Neural progenitor cell (in vitro differentiated cells): ENCODE results near the gene TMEM87A. TPM values are rescaled to one million over a fixed set of nuclear protein-coding genes. Genes with fewer than 3 reads are reported as not detected.

ENCODE experiments used
- DNase-seq: peaks from one replicate; pipeline ENCODE4 v3.0.0-alpha.2; 2016; ENCODE audit warnings: low spot score
- H2AFZ ChIP-seq: fragments of 200-600 bp; sonication (generic); replicated peaks from 2 replicates; pipeline ENCODE4 v1.6.1; 2016; ENCODE audit warnings: antibody characterized with exemption
- H3F3A ChIP-seq: fragments of 200-600 bp; sonication (generic); 2 replicates; pipeline ENCODE4 v1.6.1; 2016; ENCODE audit warnings: antibody characterized with exemption, low read depth
- H3K27ac ChIP-seq: fragments of 200-600 bp; sonication (generic); 2 replicates; pipeline ENCODE4 v1.5.1; 2016; ENCODE audit warnings: mild to moderate bottlenecking
- H3K27me3 ChIP-seq: fragments of 200-600 bp; sonication (generic); 2 replicates; pipeline ENCODE4 v1.6.1; 2016; ENCODE audit warnings: mild to moderate bottlenecking, moderate library complexity
- H3K36me3 ChIP-seq: fragments of 200-600 bp; sonication (generic); 2 replicates; pipeline ENCODE4 v1.5.1; 2016
- H3K4me1 ChIP-seq: fragments of 200-600 bp; sonication (generic); 2 replicates; pipeline ENCODE4 v1.6.1; 2016; ENCODE audit warnings: mixed run types
- H3K4me2 ChIP-seq: fragments of 200-600 bp; sonication (generic); 2 replicates; pipeline ENCODE4 v1.6.1; 2016
- H3K4me3 ChIP-seq: fragments of 200-600 bp; sonication (generic); 2 replicates; pipeline ENCODE4 v1.5.1; 2016
- H3K79me2 ChIP-seq: fragments of 200-600 bp; sonication (generic); 2 replicates; pipeline ENCODE4 v1.6.1; 2016; ENCODE audit warnings: low read depth
- H3K9ac ChIP-seq: fragments of 200-600 bp; sonication (generic); 2 replicates; pipeline ENCODE4 v1.6.1; 2016
- H3K9me3 ChIP-seq: fragments of 200-600 bp; sonication (generic); 2 replicates; pipeline ENCODE4 v1.5.1; 2016; ENCODE audit warnings: low read depth
- H4K20me1 ChIP-seq: fragments of 200-600 bp; sonication (generic); 2 replicates; pipeline ENCODE4 v1.6.1; 2016; ENCODE audit warnings: low read depth
- H3K27ac Mint-ChIP-seq: 3 replicates; pipeline ENCODE4 v1.8.0; 2021; ENCODE audit warnings: mixed read lengths
- H3K27me3 Mint-ChIP-seq: 2 replicates; pipeline ENCODE4 v1.8.0; 2022; ENCODE audit warnings: low read depth, mild to moderate bottlenecking, inconsistent platforms, moderate library complexity, mixed read lengths; ENCODE audit not compliant: insufficient read depth
- H3K36me3 Mint-ChIP-seq: 3 replicates; pipeline ENCODE4 v1.8.0; 2021; ENCODE audit warnings: mixed read lengths
- H3K4me1 Mint-ChIP-seq: 3 replicates; pipeline ENCODE4 v1.8.0; 2021; ENCODE audit warnings: mixed read lengths
- H3K4me3 Mint-ChIP-seq: 3 replicates; pipeline ENCODE4 v1.8.0; 2021; ENCODE audit warnings: mild to moderate bottlenecking, moderate library complexity, mixed read lengths
- H3K9me3 Mint-ChIP-seq: 3 replicates; pipeline ENCODE4 v1.8.0; 2020; ENCODE audit warnings: mixed read lengths
- EZH2 ChIP-seq: fragments of 200-600 bp; sonication (generic); IDR thresholded peaks from 2 replicates; pipeline ENCODE4 v1.6.1; 2017; ENCODE audit warnings: antibody characterized with exemption, mild to moderate bottlenecking, moderate library complexity
- EZH2phosphoT487 ChIP-seq: fragments of 200-600 bp; sonication (generic); IDR thresholded peaks from 2 replicates; pipeline ENCODE4 v1.6.1; 2017; ENCODE audit warnings: antibody characterized with exemption
- total RNA-seq: library from RNA; depleted of rRNA; stranded (reverse); fragments of >200 nt; gene quantifications from 2 replicates; pipeline ENCODE4 v1.2.3, GENCODE V29; 2015; ENCODE audit warnings: low replicate concordance
- TF ChIP-seq, protein P1 (sequence below): fragments of 200-600 bp; sonication (generic); IDR thresholded peaks from 2 replicates; pipeline ENCODE4 v1.5.1; 2017; ENCODE audit warnings: antibody characterized with exemption, mild to moderate bottlenecking

The TMEM87A gene
- total RNA-seq, 1 donor from 2014 or later = 47.0 TPM

DNA sequence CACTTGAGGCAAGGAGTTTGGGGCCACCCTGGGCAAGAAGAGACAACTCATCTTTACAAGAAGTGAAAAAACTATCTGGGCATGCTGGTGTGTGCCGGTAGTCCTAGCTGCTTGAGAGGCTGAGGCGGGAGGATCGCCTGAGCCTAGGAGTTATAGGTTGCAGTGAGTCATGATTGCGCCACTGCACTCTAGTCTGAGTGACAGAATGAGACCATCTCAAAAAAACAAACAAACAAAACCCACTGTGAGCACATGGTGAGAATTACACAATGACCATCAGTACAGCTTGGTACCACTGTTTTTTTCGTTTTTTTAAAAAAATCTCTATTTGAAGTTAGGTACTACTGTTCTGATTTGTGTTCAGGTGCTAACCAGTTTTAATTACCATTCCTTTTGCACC lies 78.7 kb downstream of the TMEM87A start:
- H3F3A ChIP-seq = no peaks in the 10 kb centered on the region
- TF ChIP-seq, protein P1, sequence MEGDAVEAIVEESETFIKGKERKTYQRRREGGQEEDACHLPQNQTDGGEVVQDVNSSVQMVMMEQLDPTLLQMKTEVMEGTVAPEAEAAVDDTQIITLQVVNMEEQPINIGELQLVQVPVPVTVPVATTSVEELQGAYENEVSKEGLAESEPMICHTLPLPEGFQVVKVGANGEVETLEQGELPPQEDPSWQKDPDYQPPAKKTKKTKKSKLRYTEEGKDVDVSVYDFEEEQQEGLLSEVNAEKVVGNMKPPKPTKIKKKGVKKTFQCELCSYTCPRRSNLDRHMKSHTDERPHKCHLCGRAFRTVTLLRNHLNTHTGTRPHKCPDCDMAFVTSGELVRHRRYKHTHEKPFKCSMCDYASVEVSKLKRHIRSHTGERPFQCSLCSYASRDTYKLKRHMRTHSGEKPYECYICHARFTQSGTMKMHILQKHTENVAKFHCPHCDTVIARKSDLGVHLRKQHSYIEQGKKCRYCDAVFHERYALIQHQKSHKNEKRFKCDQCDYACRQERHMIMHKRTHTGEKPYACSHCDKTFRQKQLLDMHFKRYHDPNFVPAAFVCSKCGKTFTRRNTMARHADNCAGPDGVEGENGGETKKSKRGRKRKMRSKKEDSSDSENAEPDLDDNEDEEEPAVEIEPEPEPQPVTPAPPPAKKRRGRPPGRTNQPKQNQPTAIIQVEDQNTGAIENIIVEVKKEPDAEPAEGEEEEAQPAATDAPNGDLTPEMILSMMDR = no peak
- no peak for TF ChIP-seq EZH2phosphoT487
- no peak for TF ChIP-seq EZH2
- H4K20me1 ChIP-seq = no peaks in the 10 kb centered on the region
- H3K27me3 Mint-ChIP-seq = no peaks in the 10 kb centered on the region
- no peaks in the 10 kb centered on the region for H3K4me1 ChIP-seq
- no peak overlapping the region for H3K9ac ChIP-seq
- H3K27ac ChIP-seq = no peak overlapping the region
- H3K27ac Mint-ChIP-seq = no peak overlapping the region
- no peak for DNase-seq
- H3K36me3 Mint-ChIP-seq = peaks cover 21% of the 10 kb centered on the region
- H3K36me3 ChIP-seq = peaks cover 12% of the 10 kb centered on the region
- no peak overlapping the region for H3K4me3 ChIP-seq
- H3K27me3 ChIP-seq = no peaks in the 10 kb centered on the region
- H3K9me3 Mint-ChIP-seq = peaks cover 8% of the 10 kb centered on the region
- no peak overlapping the region for H3K4me2 ChIP-seq
- H3K79me2 ChIP-seq = peaks cover 17% of the 10 kb centered on the region
- no peak overlapping the region for H2AFZ ChIP-seq
- no peaks in the 10 kb centered on the region for H3K4me1 Mint-ChIP-seq
- H3K9me3 ChIP-seq = no peaks in the 10 kb centered on the region
- H3K4me3 Mint-ChIP-seq = no peak overlapping the region

DNA sequence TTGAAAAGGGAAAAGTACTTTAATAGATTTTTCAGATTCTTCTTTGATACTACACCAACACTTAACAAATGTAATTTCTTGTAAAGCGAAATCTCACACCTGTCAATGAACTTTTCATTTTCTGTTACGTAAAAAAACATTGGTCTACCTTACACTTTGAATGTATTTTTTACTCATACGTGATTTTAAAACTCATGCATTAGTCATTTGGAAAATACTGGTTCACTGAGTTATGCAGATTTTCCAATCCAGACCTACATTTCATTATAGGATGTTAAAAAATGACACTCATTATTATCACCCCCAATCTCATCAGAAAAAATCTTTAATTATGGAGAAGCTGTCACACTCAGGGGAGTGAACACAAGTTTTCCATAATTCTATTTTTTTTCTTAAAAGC lies 79.8 kb downstream of the TMEM87A start:
- Mint-ChIP-seq H3K4me1 (no peaks in the 10 kb centered on the region), H3K27me3 (no peaks in the 10 kb centered on the region), H3K36me3 (peaks cover 24% of the 10 kb centered on the region), H3K9me3 (peaks cover 8% of the 10 kb centered on the region), H3K4me3 (no peak overlapping the region), H3K27ac (no peak overlapping the region)
- H3K9me3 ChIP-seq = no peaks in the 10 kb centered on the region
- no peaks in the 10 kb centered on the region for H4K20me1 ChIP-seq
- H3K79me2 ChIP-seq = peaks cover 17% of the 10 kb centered on the region
- no peak overlapping the region for H3K27ac ChIP-seq
- no peak for TF ChIP-seq EZH2
- no peak for TF ChIP-seq EZH2phosphoT487
- TF ChIP-seq, protein P1 = no peak
- no peak overlapping the region for H3K4me3 ChIP-seq
- no peaks in the 10 kb centered on the region for H3K27me3 ChIP-seq
- peaks cover 12% of the 10 kb centered on the region for H3K36me3 ChIP-seq
- H3F3A ChIP-seq = no peaks in the 10 kb centered on the region
- H3K9ac ChIP-seq = no peak overlapping the region
- no peaks in the 10 kb centered on the region for H3K4me1 ChIP-seq
- DNase-seq = no peak
- no peak overlapping the region for H3K4me2 ChIP-seq
- no peak overlapping the region for H2AFZ ChIP-seq

DNA sequence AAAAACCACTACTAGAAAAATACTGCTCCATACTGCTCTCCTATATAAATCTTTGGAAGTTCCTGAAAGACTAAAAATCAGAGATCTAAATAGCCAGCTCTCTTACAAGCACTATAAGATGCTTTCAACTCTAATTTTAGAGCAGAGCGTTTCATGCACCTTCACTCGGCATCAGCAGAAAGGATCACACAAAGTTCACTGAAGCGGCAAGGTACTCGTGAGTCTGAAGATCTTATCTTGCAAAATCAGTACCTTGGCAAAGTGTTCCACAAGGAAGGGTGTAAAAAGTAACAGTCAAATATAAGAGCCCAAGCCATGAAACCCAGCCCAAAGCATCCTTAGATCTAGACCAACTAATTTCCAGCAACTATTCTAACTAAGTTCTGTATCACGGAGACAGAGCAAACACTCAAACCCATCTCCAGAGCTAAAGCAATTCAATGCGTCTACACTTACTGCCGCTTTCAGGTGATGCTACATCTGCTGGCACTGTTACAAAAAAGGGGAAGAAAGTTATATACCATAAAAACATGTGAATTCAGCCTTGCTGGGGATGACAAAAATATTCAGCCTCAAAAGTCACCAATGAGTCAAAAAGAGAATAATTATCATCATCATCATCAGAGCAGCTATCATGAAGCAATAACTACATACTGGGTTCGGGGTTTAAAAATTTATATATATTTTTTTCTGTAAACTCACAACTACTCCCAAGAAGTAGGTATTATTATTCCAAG lies 81.5 kb downstream of the TMEM87A start:
- Mint-ChIP-seq H3K27ac (no peak overlapping the region), H3K36me3 (peaks cover 19% of the 10 kb centered on the region)
- peaks cover 17% of the 10 kb centered on the region for H3K79me2 ChIP-seq

More for the DNA sequence above, 81.5 kb downstream of the TMEM87A start:
- H2AFZ ChIP-seq = no peak overlapping the region
- DNase-seq = no peak
- no peaks in the 10 kb centered on the region for H3F3A ChIP-seq
- peaks cover 8% of the 10 kb centered on the region for H3K9me3 Mint-ChIP-seq
- H3K9me3 ChIP-seq = no peaks in the 10 kb centered on the region
- no peaks in the 10 kb centered on the region for H3K27me3 Mint-ChIP-seq
- no peak overlapping the region for H3K4me2 ChIP-seq
- no peaks in the 10 kb centered on the region for H4K20me1 ChIP-seq
- H3K9ac ChIP-seq = no peak overlapping the region
- no peak overlapping the region for H3K4me3 ChIP-seq
- no peaks in the 10 kb centered on the region for H3K27me3 ChIP-seq
- H3K4me1 Mint-ChIP-seq = no peaks in the 10 kb centered on the region
- no peak overlapping the region for H3K27ac ChIP-seq
- no peaks in the 10 kb centered on the region for H3K4me1 ChIP-seq
- TF ChIP-seq, protein P1 = no peak
- no peak for TF ChIP-seq EZH2phosphoT487
- TF ChIP-seq EZH2 = no peak
- H3K4me3 Mint-ChIP-seq = no peak overlapping the region
- H3K36me3 ChIP-seq = peaks cover 12% of the 10 kb centered on the region
